Stimulated activated naive B cell treated with anti-CD40 and anti-IgM and Interleukin-4, amounts not matched to agents 10 μg/mL and 1 μg/mL and 100 μg/mL, for 72 hours (primary cell): Measurements from ENCODE around the gene PALD1.
A peak's percentile ranks its signal among the peaks of the same experiment; 100 is the strongest.
"Not testable (repeated sequence)": the region's sequence is repeated elsewhere in the genome, so short reads cannot be mapped to it uniquely, and the experiment has no call there.

Experiments
- ATAC-seq, 2 donors: fragments of 150-1000 bp; cut with Tn5 transposase; replicated peaks; 2 replicates each; pipeline ENCODE4 v1.10.0; 2021; ENCODE audit warnings: moderate library complexity in 1 of 2
- DNase-seq: peaks from one replicate; pipeline ENCODE4 v3.0.0; 2021
- H3K27ac Mint-ChIP-seq: one replicate; pipeline ENCODE4 v1.8.0; 2022; ENCODE audit warnings: mild to moderate bottlenecking, mixed read lengths
- H3K27me3 Mint-ChIP-seq, 2 donors: one replicate each; pipeline ENCODE4 v1.8.0; 2022; ENCODE audit warnings: mixed read lengths in 2 of 2
- H3K36me3 Mint-ChIP-seq, 2 donors: one replicate each; pipeline ENCODE4 v1.8.0; 2022; ENCODE audit warnings: mixed read lengths in 2 of 2, mild to moderate bottlenecking in 1 of 2
- H3K4me1 Mint-ChIP-seq, 2 donors: one replicate each; pipeline ENCODE4 v1.8.0; 2022; ENCODE audit warnings: mixed read lengths in 2 of 2, mild to moderate bottlenecking in 1 of 2
- H3K4me3 Mint-ChIP-seq, 2 donors: one replicate each; pipeline ENCODE4 v1.8.0; 2022; ENCODE audit warnings: mild to moderate bottlenecking in 2 of 2, mixed read lengths in 2 of 2, moderate library complexity in 1 of 2
- H3K9me3 Mint-ChIP-seq, 2 donors: one replicate each; pipeline ENCODE4 v1.8.0; 2022; ENCODE audit warnings: mixed read lengths in 2 of 2, mild to moderate bottlenecking in 1 of 2

Gene PALD1

GRCh38 chr10:70575874-70576802 lies 97.6 kb downstream of the PALD1 start:
- peaks cover 2 to 3% of the 10 kb centered on the region in 2 donors for H3K9me3 Mint-ChIP-seq
- DNase-seq (peak; percentile 21), ATAC-seq (peak; percentile 54 to 59)
- no peaks in the 10 kb centered on the region for H3K36me3 Mint-ChIP-seq
- H3K27ac Mint-ChIP-seq: peak overlapping the region; percentile 77
- peak overlapping the region in 1 of 2 donors; percentile 15 for H3K4me3 Mint-ChIP-seq
- H3K27me3 Mint-ChIP-seq: no peaks in the 10 kb centered on the region
- H3K4me1 Mint-ChIP-seq: peaks cover 38 to 49% of the 10 kb centered on the region in 2 donors

GRCh38 chr10:70576803-70577517 lies 98.4 kb downstream of the PALD1 start:
- DNase-seq (no peak), ATAC-seq (peak in 1 of 2 donors; percentile 16)
- Mint-ChIP-seq H3K27ac (peak overlapping the region; percentile 78), H3K36me3 (no peaks in the 10 kb centered on the region), H3K4me3 (peak overlapping the region in 1 of 2 donors; percentile 52), H3K27me3 (no peaks in the 10 kb centered on the region), H3K4me1 (peaks cover 38 to 49% of the 10 kb centered on the region in 2 donors), H3K9me3 (peaks cover 2 to 3% of the 10 kb centered on the region in 2 donors)

GRCh38 chr10:70578371-70578947 lies 99.9 kb downstream of the PALD1 start:
- Mint-ChIP-seq H3K9me3 (peaks cover 2 to 3% of the 10 kb centered on the region in 2 donors), H3K4me1 (peaks cover 38 to 49% of the 10 kb centered on the region in 2 donors), H3K4me3 (peak overlapping the region; percentile 25 to 36), H3K27me3 (no peaks in the 10 kb centered on the region), H3K27ac (peak overlapping the region; percentile 25), H3K36me3 (no peaks in the 10 kb centered on the region)
- DNase-seq (peak; percentile 58), ATAC-seq (peak; percentile 82 to 83)

GRCh38 chr10:70579234-70580002 lies 100.9 kb downstream of the PALD1 start:
- Mint-ChIP-seq H3K27me3 (no peaks in the 10 kb centered on the region), H3K4me1 (peaks cover 38 to 49% of the 10 kb centered on the region in 2 donors)

GRCh38 chr10:70581176-70581575 lies 102.6 kb downstream of the PALD1 start:
- H3K27ac Mint-ChIP-seq, H3K4me3 Mint-ChIP-seq, H3K9me3 Mint-ChIP-seq, H3K36me3 Mint-ChIP-seq, DNase-seq, H3K27me3 Mint-ChIP-seq, ATAC-seq: not testable (repeated sequence)
- peaks cover 37 to 52% of the 10 kb centered on the region in 2 donors for H3K4me1 Mint-ChIP-seq

More at GRCh38 chr10:70579234-70580002, 100.9 kb downstream of the PALD1 start:
- DNase-seq (no peak), ATAC-seq (peak; percentile 6)
- Mint-ChIP-seq H3K27ac (peak overlapping the region; percentile 68), H3K9me3 (peaks cover 2 to 3% of the 10 kb centered on the region in 2 donors), H3K4me3 (peak overlapping the region in 1 of 2 donors; percentile 62), H3K36me3 (no peaks in the 10 kb centered on the region)

GRCh38 chr10:70582793-70583668 lies 104.5 kb downstream of the PALD1 start:
- no peak for DNase-seq
- Mint-ChIP-seq H3K4me1 (peaks cover 30 to 43% of the 10 kb centered on the region in 2 donors), H3K27ac (no peak overlapping the region)

GRCh38 chr10:70583669-70584037 lies 105.1 kb downstream of the PALD1 start:
- H3K36me3 Mint-ChIP-seq: no peaks in the 10 kb centered on the region
- no peak overlapping the region for H3K4me3 Mint-ChIP-seq
- H3K9me3 Mint-ChIP-seq: peaks cover 2 to 3% of the 10 kb centered on the region in 2 donors

More at GRCh38 chr10:70582793-70583668, 104.5 kb downstream of the PALD1 start:
- Mint-ChIP-seq H3K36me3 (no peaks in the 10 kb centered on the region), H3K27me3 (peaks cover 7 to 9% of the 10 kb centered on the region in 2 donors), H3K9me3 (peaks cover 2 to 3% of the 10 kb centered on the region in 2 donors), H3K4me3 (no peak overlapping the region)
- ATAC-seq: no peak

GRCh38 chr10:70584366-70584765 lies 105.8 kb downstream of the PALD1 start:
- Mint-ChIP-seq H3K27me3 (peaks cover 7 to 23% of the 10 kb centered on the region in 2 donors), H3K27ac (no peak overlapping the region), H3K4me3 (no peak overlapping the region), H3K36me3 (no peaks in the 10 kb centered on the region), H3K9me3 (peaks cover 2 to 3% of the 10 kb centered on the region in 2 donors), H3K4me1 (peaks cover 24 to 35% of the 10 kb centered on the region in 2 donors)
- DNase-seq (no peak), ATAC-seq (no peak)

More at GRCh38 chr10:70583669-70584037, 105.1 kb downstream of the PALD1 start:
- peaks cover 7 to 16% of the 10 kb centered on the region in 2 donors for H3K27me3 Mint-ChIP-seq
- DNase-seq (no peak), ATAC-seq (no peak)
- no peak overlapping the region for H3K27ac Mint-ChIP-seq
- peaks cover 26 to 42% of the 10 kb centered on the region in 2 donors for H3K4me1 Mint-ChIP-seq

GRCh38 chr10:70584909-70585544 lies 106.5 kb downstream of the PALD1 start:
- peaks cover 7 to 23% of the 10 kb centered on the region in 2 donors for H3K27me3 Mint-ChIP-seq
- H3K36me3 Mint-ChIP-seq: no peaks in the 10 kb centered on the region
- ATAC-seq (peak; percentile 28 to 38), DNase-seq (no peak)
- no peaks in the 10 kb centered on the region for H3K9me3 Mint-ChIP-seq
- H3K4me1 Mint-ChIP-seq: peaks cover 18 to 28% of the 10 kb centered on the region in 2 donors
- H3K4me3 Mint-ChIP-seq: no peak overlapping the region
- H3K27ac Mint-ChIP-seq: peak overlapping the region; percentile 53

- peaks cover 7 to 23% of the 10 kb centered on the region in 2 donors for H3K27me3 Mint-ChIP-seq
Observed at GRCh38 chr10:70585578-70586169, 107.1 kb downstream of the PALD1 start.

GRCh38 chr10:70586348-70586930 lies 107.9 kb downstream of the PALD1 start:
- Mint-ChIP-seq H3K4me3 (no peak overlapping the region), H3K36me3 (no peaks in the 10 kb centered on the region), H3K27ac (no peak overlapping the region), H3K4me1 (peaks cover 18 to 25% of the 10 kb centered on the region in 2 donors), H3K9me3 (no peaks in the 10 kb centered on the region), H3K27me3 (peaks cover 7 to 29% of the 10 kb centered on the region in 2 donors)
- no peak for ATAC-seq
- no peak for DNase-seq

More at GRCh38 chr10:70585578-70586169, 107.1 kb downstream of the PALD1 start:
- Mint-ChIP-seq H3K4me1 (peaks cover 18 to 25% of the 10 kb centered on the region in 2 donors), H3K36me3 (no peaks in the 10 kb centered on the region), H3K27ac (peak overlapping the region; percentile 53), H3K4me3 (no peak overlapping the region), H3K9me3 (no peaks in the 10 kb centered on the region)
- ATAC-seq (peak in 1 of 2 donors; percentile 18), DNase-seq (no peak)
